Panc1 (cell line): ENCODE data around the gene ANGPTL4. TPM values are rescaled to one million over a fixed set of nuclear protein-coding genes. Genes with fewer than 3 reads are reported as not detected.

Source experiments
- ATAC-seq: fragments of 200-7000 bp; cut with Tn5 transposase; 2 replicates; pipeline ENCODE4 v1.9.1; 2020; ENCODE audit warnings: mild to moderate bottlenecking, moderate library complexity
- BruUV-seq: library from RNA; stranded (reverse); fragments of 400-500 nt; replicated peaks from 2 replicates; lab custom pipeline; 2021; lab: Mats Ljungman, UMichigan
- CTCF ChIA-PET: fragments of 300-600 bp; sonication (Branson Sonifier 250); formaldehyde crosslinking; loops from one replicate; lab custom pipeline; 2022; ENCODE audit warnings: antibody characterized with exemption; lab: Charles Lee
- POLR2A ChIA-PET: fragments of 300-600 bp; sonication (Branson Sonifier 250); formaldehyde crosslinking; loops from one replicate; lab custom pipeline; 2022; ENCODE audit warnings: antibody characterized with exemption; lab: Charles Lee
- DNase-seq: peaks from one replicate; pipeline ENCODE4 v3.0.0-alpha.2; 2010; ENCODE audit warnings: low read depth, low spot score
- H3K27ac ChIP-seq: 2 replicates; pipeline ENCODE4 v1.5.1; 2011; ENCODE audit warnings: mild to moderate bottlenecking, low read length, inconsistent platforms
- H3K27me3 ChIP-seq: fragments of 200-500 bp; sonication (Bioruptor generic); 2 replicates; pipeline ENCODE4 v1.6.0; 2014; ENCODE audit warnings: low read length, inconsistent platforms; ENCODE audit not compliant: control insufficient read depth, insufficient read depth
- H3K36me3 ChIP-seq: fragments of 200-500 bp; sonication (Bioruptor generic); 2 replicates; pipeline ENCODE4 v1.5.1; 2014; ENCODE audit warnings: inconsistent platforms, mild to moderate bottlenecking, low read length, moderate library complexity; ENCODE audit not compliant: control insufficient read depth, insufficient read depth
- H3K4me1 ChIP-seq: 2 replicates; pipeline ENCODE4 v1.5.1; 2011; ENCODE audit warnings: inconsistent platforms, mild to moderate bottlenecking, low read length, moderate library complexity; ENCODE audit not compliant: control insufficient read depth, insufficient read depth
- H3K4me3 ChIP-seq, 2 experiments: 2 replicates each; pipeline ENCODE4 v1.5.1; 2011 to 2012; ENCODE audit warnings: low read depth in 2 of 2, low read length in 2 of 2, mild to moderate bottlenecking in 2 of 2, inconsistent platforms in 1 of 2, moderate library complexity in 1 of 2
- H3K9me3 ChIP-seq: fragments of 200-500 bp; sonication (Bioruptor generic); 2 replicates; pipeline ENCODE4 v1.5.1; 2014; ENCODE audit warnings: low read depth, mild to moderate bottlenecking, inconsistent platforms, low read length, moderate library complexity; ENCODE audit not compliant: control insufficient read depth, insufficient read depth
- POLR2AphosphoS5 ChIP-seq: IDR thresholded peaks from 2 replicates; pipeline ENCODE4 v1.6.1; 2012; ENCODE audit warnings: mild to moderate bottlenecking, low read depth, low read length, moderate library complexity
- SIN3A ChIP-seq: IDR thresholded peaks from 2 replicates; pipeline ENCODE4 v1.6.1; 2012; ENCODE audit warnings: low read depth, mild to moderate bottlenecking, low read length, moderate library complexity, borderline replicate concordance; ENCODE audit not compliant: insufficient read depth
- TCF7L2 ChIP-seq: IDR thresholded peaks from 2 replicates; pipeline ENCODE4 v1.6.1; 2011; ENCODE audit warnings: mild to moderate bottlenecking, low read depth, low read length, inconsistent platforms
- in situ Hi-C: cut with HindIII; loops from 2 replicates; pipeline ENCODE4 v1.10.0; 2016; ENCODE audit warnings: low sequenced_read_pairs, low pct_unique_long_range_greater_than_20kb
- intact Hi-C: fragments of 100-400 bp; cut with micrococcal nuclease; formaldehyde crosslinking; loops from one replicate; pipeline ENCODE4 v1.10.0; 2022; ENCODE audit not compliant: unreplicated experiment
- total RNA-seq: library from RNA; stranded (reverse); gene quantifications from one replicate; pipeline ENCODE4 v1.2.1, GENCODE V29; 2021; ENCODE audit not compliant: unreplicated experiment
- TF ChIP-seq, protein P1 (sequence below), 2 experiments: IDR thresholded peaks; 2 replicates each; pipeline ENCODE4 v1.6.1; 2011 to 2012; ENCODE audit warnings: low read depth in 2 of 2, control low read depth in 1 of 2, low read length in 1 of 2, mild to moderate bottlenecking in 1 of 2, moderate library complexity in 1 of 2; ENCODE audit not compliant: insufficient read depth in 1 of 2
- TF ChIP-seq, protein P2 (sequence below): fragments of 450-650 bp; IDR thresholded peaks from 2 replicates; pipeline ENCODE4 v1.5.1; 2017; ENCODE audit warnings: mild to moderate bottlenecking

The ANGPTL4 gene
- total RNA-seq, 1 experiment from 2014 or later: 46.6 TPM

DNA sequence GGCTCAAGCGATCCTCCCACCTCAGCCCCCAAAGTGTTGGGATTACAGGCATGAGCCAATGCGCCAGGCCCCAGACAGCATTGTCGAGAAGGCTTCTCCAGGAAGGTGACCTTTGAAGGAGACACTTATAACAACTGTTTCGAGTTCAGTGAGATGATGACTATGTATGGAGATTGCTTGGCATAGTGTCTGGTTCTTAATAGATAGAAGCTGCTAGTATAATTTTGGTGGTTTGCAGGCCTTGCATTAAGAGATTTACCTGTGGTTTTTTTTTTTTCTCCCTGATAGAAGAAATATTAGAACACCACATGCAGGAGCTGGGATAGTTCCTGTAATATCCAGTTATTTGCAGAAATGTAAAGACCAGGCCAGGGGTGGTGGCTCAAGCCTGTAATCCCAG, 52.8 kb downstream of the ANGPTL4 start:
- no peak overlapping the region for H3K27ac ChIP-seq
- no peak overlapping the region for H3K4me3 ChIP-seq
- intact Hi-C loops (no loop called here), in situ Hi-C loops (no loop called here)
- TF ChIP-seq SIN3A (no peak), TCF7L2 (no peak), POLR2AphosphoS5 (no peak)
- TF ChIP-seq, protein P1, sequence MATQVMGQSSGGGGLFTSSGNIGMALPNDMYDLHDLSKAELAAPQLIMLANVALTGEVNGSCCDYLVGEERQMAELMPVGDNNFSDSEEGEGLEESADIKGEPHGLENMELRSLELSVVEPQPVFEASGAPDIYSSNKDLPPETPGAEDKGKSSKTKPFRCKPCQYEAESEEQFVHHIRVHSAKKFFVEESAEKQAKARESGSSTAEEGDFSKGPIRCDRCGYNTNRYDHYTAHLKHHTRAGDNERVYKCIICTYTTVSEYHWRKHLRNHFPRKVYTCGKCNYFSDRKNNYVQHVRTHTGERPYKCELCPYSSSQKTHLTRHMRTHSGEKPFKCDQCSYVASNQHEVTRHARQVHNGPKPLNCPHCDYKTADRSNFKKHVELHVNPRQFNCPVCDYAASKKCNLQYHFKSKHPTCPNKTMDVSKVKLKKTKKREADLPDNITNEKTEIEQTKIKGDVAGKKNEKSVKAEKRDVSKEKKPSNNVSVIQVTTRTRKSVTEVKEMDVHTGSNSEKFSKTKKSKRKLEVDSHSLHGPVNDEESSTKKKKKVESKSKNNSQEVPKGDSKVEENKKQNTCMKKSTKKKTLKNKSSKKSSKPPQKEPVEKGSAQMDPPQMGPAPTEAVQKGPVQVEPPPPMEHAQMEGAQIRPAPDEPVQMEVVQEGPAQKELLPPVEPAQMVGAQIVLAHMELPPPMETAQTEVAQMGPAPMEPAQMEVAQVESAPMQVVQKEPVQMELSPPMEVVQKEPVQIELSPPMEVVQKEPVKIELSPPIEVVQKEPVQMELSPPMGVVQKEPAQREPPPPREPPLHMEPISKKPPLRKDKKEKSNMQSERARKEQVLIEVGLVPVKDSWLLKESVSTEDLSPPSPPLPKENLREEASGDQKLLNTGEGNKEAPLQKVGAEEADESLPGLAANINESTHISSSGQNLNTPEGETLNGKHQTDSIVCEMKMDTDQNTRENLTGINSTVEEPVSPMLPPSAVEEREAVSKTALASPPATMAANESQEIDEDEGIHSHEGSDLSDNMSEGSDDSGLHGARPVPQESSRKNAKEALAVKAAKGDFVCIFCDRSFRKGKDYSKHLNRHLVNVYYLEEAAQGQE (IDR thresholded peaks at IDR 0.05; ENCODE audit: insufficient read depth in 1 of 2, low read depth in 2 of 2, low read length in 1 of 2): no peak
- TF ChIP-seq, protein P2, sequence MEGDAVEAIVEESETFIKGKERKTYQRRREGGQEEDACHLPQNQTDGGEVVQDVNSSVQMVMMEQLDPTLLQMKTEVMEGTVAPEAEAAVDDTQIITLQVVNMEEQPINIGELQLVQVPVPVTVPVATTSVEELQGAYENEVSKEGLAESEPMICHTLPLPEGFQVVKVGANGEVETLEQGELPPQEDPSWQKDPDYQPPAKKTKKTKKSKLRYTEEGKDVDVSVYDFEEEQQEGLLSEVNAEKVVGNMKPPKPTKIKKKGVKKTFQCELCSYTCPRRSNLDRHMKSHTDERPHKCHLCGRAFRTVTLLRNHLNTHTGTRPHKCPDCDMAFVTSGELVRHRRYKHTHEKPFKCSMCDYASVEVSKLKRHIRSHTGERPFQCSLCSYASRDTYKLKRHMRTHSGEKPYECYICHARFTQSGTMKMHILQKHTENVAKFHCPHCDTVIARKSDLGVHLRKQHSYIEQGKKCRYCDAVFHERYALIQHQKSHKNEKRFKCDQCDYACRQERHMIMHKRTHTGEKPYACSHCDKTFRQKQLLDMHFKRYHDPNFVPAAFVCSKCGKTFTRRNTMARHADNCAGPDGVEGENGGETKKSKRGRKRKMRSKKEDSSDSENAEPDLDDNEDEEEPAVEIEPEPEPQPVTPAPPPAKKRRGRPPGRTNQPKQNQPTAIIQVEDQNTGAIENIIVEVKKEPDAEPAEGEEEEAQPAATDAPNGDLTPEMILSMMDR: no peak
- CTCF ChIA-PET: no interaction called here
- no peaks in the 10 kb centered on the region for H3K27me3 ChIP-seq
- H3K4me1 ChIP-seq: no peaks in the 10 kb centered on the region
- POLR2A ChIA-PET: no interaction called here
- no peaks in the 10 kb centered on the region for H3K36me3 ChIP-seq
- ATAC-seq: no peak
- no TSS peak for BruUV-seq
- DNase-seq: no peak
- no peaks in the 10 kb centered on the region for H3K9me3 ChIP-seq

- peaks cover 5% of the 10 kb centered on the region; the same call in 1 of the 2 replicates for H3K4me1 ChIP-seq
- no peak for DNase-seq
- TF ChIP-seq, protein P2: no peak
- TF ChIP-seq POLR2AphosphoS5 (no peak), TCF7L2 (no peak), SIN3A (no peak)
- TF ChIP-seq, protein P1 (IDR thresholded peaks at IDR 0.05; ENCODE audit: insufficient read depth in 1 of 2, low read depth in 2 of 2, low read length in 1 of 2): no peak
- in situ Hi-C loops (no loop called here), intact Hi-C loops (no loop called here)
- H3K27me3 ChIP-seq: no peaks in the 10 kb centered on the region
- ChIA-PET CTCF (interaction anchor here (0.6 to 0.7 kb wide), 3 partner anchors 9 to 522 kb away, joined by 3 to 5 read pairs (median 4); partner anchors contain the start of gene MARCHF2), POLR2A (interaction anchor here (0.7 kb wide), 1 partner anchor 103 kb away, joined by 6 read pairs; no protein-coding TSS in a partner anchor)
- BruUV-seq: no TSS peak
- no peak overlapping the region for H3K4me3 ChIP-seq
- H3K27ac ChIP-seq: no peak overlapping the region
- ATAC-seq: no peak
- H3K36me3 ChIP-seq: no peaks in the 10 kb centered on the region
- no peaks in the 10 kb centered on the region for H3K9me3 ChIP-seq
Observed at GRCh38 chr19:8421484-8422461, 57.8 kb downstream of the ANGPTL4 start.
